ENCODE results near the gene D2HGDH. TPM values are rescaled to one million over a fixed set of nuclear protein-coding genes. Genes with fewer than 3 reads are reported as not detected.

D2HGDH gene
- total RNA-seq: 37.7 and 55.4 TPM in 2 replicates

- intact Hi-C loops (cut with micrococcal nuclease): loop anchor here (1.0 to 10.0 kb wide), 10 partner anchors 33 to 1170 kb away; partner anchors contain the start of genes ATG4B, DTYMK, DUSP28 and HDLBP
- POLR2A ChIA-PET: interaction anchor here (0.6 to 5.8 kb wide), 14 partner anchors 10 to 419 kb away, joined by 3 to 81 read pairs (median 4); partner anchors contain the start of genes DTYMK, HDLBP, ING5 and PDCD1
- Mint-ChIP-seq H3K4me1 (peaks cover 57% of the 10 kb centered on the region), H3K4me3 (peak within 1 kb of the TSS; percentile 82), H3K27ac (peak within 1 kb of the TSS; percentile 75), H3K27me3 (no peaks in the 10 kb centered on the region), H3K9me3 (no peaks in the 10 kb centered on the region), H3K36me3 (ENCODE audit: low read depth) (peaks cover 1% of the 10 kb centered on the region)
- ATAC-seq (ENCODE audit: low read depth) (peak; percentile 94), DNase-seq (peak; percentile 97)
- CTCF ChIA-PET: interaction anchor here (1.3 to 2.1 kb wide), 4 partner anchors 33 to 144 kb away, joined by 3 to 13 read pairs (median 3); partner anchors contain the start of gene ING5
- TF ChIP-seq CTCF (IDR thresholded peaks at IDR 0.05): no peak
Measured at GRCh38 chr2:241734467-241735208, at the start of gene D2HGDH. Gene D2HGDH, plus strand, starts transcription at chr2:241734630. Its CDS starts 595 bp downstream, at chr2:241735225.

- H3K36me3 Mint-ChIP-seq (ENCODE audit: low read depth): peaks cover 32% of the 10 kb centered on the region
- peak overlapping the region; percentile 80 for H3K4me3 Mint-ChIP-seq
- DNase-seq (no peak), ATAC-seq (ENCODE audit: low read depth) (no peak)
- no peaks in the 10 kb centered on the region for H3K9me3 Mint-ChIP-seq
- POLR2A ChIA-PET: interaction anchor here (0.5 to 3.5 kb wide), 14 partner anchors 14 to 370 kb away, joined by 3 to 117 read pairs (median 4); partner anchors contain the start of genes ATG4B, D2HGDH, HDLBP and ING5
- H3K27ac Mint-ChIP-seq: peak overlapping the region; percentile 24
- peaks cover 28% of the 10 kb centered on the region for H3K4me1 Mint-ChIP-seq
- CTCF ChIA-PET: interaction anchor here (1.0 to 1.2 kb wide), 2 partner anchors 16 to 192 kb away, joined by 3 to 12 read pairs; partner anchors contain the start of gene ING5
- TF ChIP-seq CTCF (IDR thresholded peaks at IDR 0.05): no peak
- no peaks in the 10 kb centered on the region for H3K27me3 Mint-ChIP-seq
- intact Hi-C loops (cut with micrococcal nuclease): loop anchor here (1.0 to 5.0 kb wide), 6 partner anchors 16 to 329 kb away; partner anchors contain the start of genes ATG4B, D2HGDH, FARP2 and ING5
Measured at GRCh38 chr2:241686324-241686649, 48.1 kb upstream of the D2HGDH start.

- DNase-seq (peak; percentile 99), ATAC-seq (ENCODE audit: low read depth) (peak; percentile 95)
- ChIA-PET POLR2A (interaction anchor here (0.5 to 3.5 kb wide), 15 partner anchors 13 to 371 kb away, joined by 3 to 117 read pairs (median 4); partner anchors contain the start of genes ATG4B, D2HGDH, HDLBP and ING5), CTCF (interaction anchor here (1.0 to 1.2 kb wide), 2 partner anchors 15 to 192 kb away, joined by 3 to 12 read pairs; partner anchors contain the start of gene ING5)
- no peaks in the 10 kb centered on the region for H3K9me3 Mint-ChIP-seq
- peaks cover 28% of the 10 kb centered on the region for H3K4me1 Mint-ChIP-seq
- peak within 1 kb of the TSS; percentile 87 for H3K27ac Mint-ChIP-seq
- H3K36me3 Mint-ChIP-seq (ENCODE audit: low read depth): peaks cover 29% of the 10 kb centered on the region
- H3K27me3 Mint-ChIP-seq: no peaks in the 10 kb centered on the region
- H3K4me3 Mint-ChIP-seq: peak within 1 kb of the TSS; percentile 80
- intact Hi-C loops (cut with micrococcal nuclease): loop anchor here (1.0 to 5.0 kb wide), 6 partner anchors 15 to 330 kb away; partner anchors contain the start of genes ATG4B, D2HGDH, FARP2 and ING5
- TF ChIP-seq CTCF (IDR thresholded peaks at IDR 0.05): no peak
Measured at GRCh38 chr2:241686650-241687425, 47.6 kb upstream of the D2HGDH start, which contains the start of gene DTYMK. Gene DTYMK, minus strand, starts transcription at chr2:241686815. Its CDS starts 32 bp downstream, at chr2:241686783.

- CTCF ChIA-PET: interaction anchor here (0.8 kb wide), 1 partner anchor 189 kb away, joined by 3 read pairs; no protein-coding TSS in a partner anchor
- DNase-seq (no peak), ATAC-seq (ENCODE audit: low read depth) (no peak)
- Mint-ChIP-seq H3K36me3 (ENCODE audit: low read depth) (peaks cover 32% of the 10 kb centered on the region), H3K4me1 (peaks cover 27% of the 10 kb centered on the region), H3K4me3 (no peak overlapping the region), H3K27me3 (no peaks in the 10 kb centered on the region), H3K27ac (no peak overlapping the region), H3K9me3 (no peaks in the 10 kb centered on the region)
- intact Hi-C loops (cut with micrococcal nuclease): loop anchor here (5.0 kb wide), 1 partner anchor 332 kb away; the partner anchor contains the start of gene FARP2
- no peak for TF ChIP-seq CTCF (IDR thresholded peaks at IDR 0.05)
- POLR2A ChIA-PET: interaction anchor here (3.5 kb wide), 1 partner anchor 11 kb away, joined by 117 read pairs; the partner anchor contains the start of gene ING5
Measured at GRCh38 chr2:241689306-241689705, 45.1 kb upstream of the D2HGDH start.

Measured in activated B cell treated with CpG ODN at 0.5 μM for 24 hours (primary cell).